ENCODE data around the gene PEX1. TPM values are rescaled to one million over a fixed set of nuclear protein-coding genes. Genes with fewer than 3 reads are reported as not detected.

PEX1 gene
- total and polyA plus RNA-seq, 8 donors: 2.0 to 50.3 (median 11.8) TPM

- peaks cover 18 to 94% (median 87%) of the 10 kb centered on the region in 4 donors for H3K36me3 ChIP-seq
- no peaks in the 10 kb centered on the region for H3K9me3 ChIP-seq
- TF ChIP-seq POLR2AphosphoS5 (IDR thresholded peaks at IDR 0.05) (no peak), POLR2A (IDR thresholded peaks at IDR 0.05) (no peak), CTCF (IDR thresholded peaks at IDR 0.05) (no peak), EP300 (IDR thresholded peaks at IDR 0.05) (no peak)
- no peak for DNase-seq
- no peaks in the 10 kb centered on the region for H3K27me3 ChIP-seq
- no peak overlapping the region for H3K27ac ChIP-seq
- H3K4me1 ChIP-seq: no peaks in the 10 kb centered on the region
- no peak overlapping the region for H3K4me3 ChIP-seq
- 87 to 93% (median 93%) methylated on average over 3 of the region's 3 CpGs for WGBS, 5 donors
- intact Hi-C loops (cut with DNase I; ENCODE audit: low total_unique reads): no loop called here
Observed at GRCh38 chr7:92504563-92504962, 23.8 kb downstream of the PEX1 start.

- Histone ChIP-seq H3K36me3 (peaks cover 25 to 94% (median 93%) of the 10 kb centered on the region in 4 donors), H3K27me3 (no peaks in the 10 kb centered on the region), H3K4me3 (no peak overlapping the region), H3K4me1 (no peaks in the 10 kb centered on the region), H3K9me3 (no peaks in the 10 kb centered on the region), H3K27ac (no peak overlapping the region)
- no peak for DNase-seq
- 89 to 93% (median 91%) methylated on average over 2 of the region's 2 CpGs for WGBS, 5 donors
- intact Hi-C loops (cut with DNase I; ENCODE audit: low total_unique reads): no loop called here
- TF ChIP-seq CTCF (IDR thresholded peaks at IDR 0.05) (no peak), POLR2AphosphoS5 (IDR thresholded peaks at IDR 0.05) (no peak), EP300 (IDR thresholded peaks at IDR 0.05) (no peak), POLR2A (IDR thresholded peaks at IDR 0.05) (no peak)
Observed at GRCh38 chr7:92503767-92504166, 24.6 kb downstream of the PEX1 start.

- Histone ChIP-seq H3K9me3 (no peaks in the 10 kb centered on the region), H3K27me3 (no peaks in the 10 kb centered on the region), H3K27ac (no peak overlapping the region), H3K4me3 (no peak overlapping the region), H3K4me1 (no peaks in the 10 kb centered on the region), H3K36me3 (peaks cover 29 to 99% (median 91%) of the 10 kb centered on the region in 4 donors)
- WGBS, 5 donors: 79 to 92% (median 91%) methylated on average over 2 of the region's 2 CpGs
- no peak for TF ChIP-seq POLR2A (IDR thresholded peaks at IDR 0.05)
- no peak for DNase-seq
- intact Hi-C loops (cut with DNase I; ENCODE audit: low total_unique reads): no loop called here
Observed at GRCh38 chr7:92498557-92498956, 29.8 kb downstream of the PEX1 start.

GRCh38 chr7:92496876-92497275, 31.4 kb downstream of the PEX1 start:
- no peak overlapping the region for H3K27ac ChIP-seq
- H3K36me3 ChIP-seq: peaks cover 42 to 99% (median 91%) of the 10 kb centered on the region in 4 donors
- intact Hi-C loops (cut with DNase I; ENCODE audit: low total_unique reads): no loop called here
- H3K4me3 ChIP-seq: no peak overlapping the region
- no peak for DNase-seq
- no peaks in the 10 kb centered on the region for H3K9me3 ChIP-seq
- WGBS, 5 donors: 87 to 94% (median 91%) methylated on average over 2 of the region's 2 CpGs
- TF ChIP-seq EP300 (IDR thresholded peaks at IDR 0.05): no peak
- TF ChIP-seq POLR2AphosphoS5 (IDR thresholded peaks at IDR 0.05): no peak
- no peaks in the 10 kb centered on the region for H3K27me3 ChIP-seq
- H3K4me1 ChIP-seq: no peaks in the 10 kb centered on the region

- H3K4me3 ChIP-seq: no peak overlapping the region
- no peaks in the 10 kb centered on the region for H3K4me1 ChIP-seq
- no peaks in the 10 kb centered on the region for H3K27me3 ChIP-seq
- no peak for DNase-seq
- intact Hi-C loops (cut with DNase I; ENCODE audit: low total_unique reads): no loop called here
- peaks cover 46 to 100% (median 98%) of the 10 kb centered on the region in 4 donors for H3K36me3 ChIP-seq
- TF ChIP-seq EP300 (IDR thresholded peaks at IDR 0.05) (no peak), POLR2A (IDR thresholded peaks at IDR 0.05) (no peak), CTCF (IDR thresholded peaks at IDR 0.05) (no peak), POLR2AphosphoS5 (IDR thresholded peaks at IDR 0.05) (no peak)
- H3K27ac ChIP-seq: no peak overlapping the region
- H3K9me3 ChIP-seq: no peaks in the 10 kb centered on the region
- WGBS, 5 donors: 39 to 76% (median 58%) methylated on average over 1 of the region's 1 CpG
Observed at GRCh38 chr7:92489634-92490033, 38.7 kb downstream of the PEX1 start.
